ENCODE measurements around the gene SLC35A5. TPM values are rescaled to one million over a fixed set of nuclear protein-coding genes. Genes with fewer than 3 reads are reported as not detected.
"Not testable (repeated sequence)": the region's sequence is repeated elsewhere in the genome, so short reads cannot be mapped to it uniquely, and the experiment has no call there.

The SLC35A5 gene, protein sequence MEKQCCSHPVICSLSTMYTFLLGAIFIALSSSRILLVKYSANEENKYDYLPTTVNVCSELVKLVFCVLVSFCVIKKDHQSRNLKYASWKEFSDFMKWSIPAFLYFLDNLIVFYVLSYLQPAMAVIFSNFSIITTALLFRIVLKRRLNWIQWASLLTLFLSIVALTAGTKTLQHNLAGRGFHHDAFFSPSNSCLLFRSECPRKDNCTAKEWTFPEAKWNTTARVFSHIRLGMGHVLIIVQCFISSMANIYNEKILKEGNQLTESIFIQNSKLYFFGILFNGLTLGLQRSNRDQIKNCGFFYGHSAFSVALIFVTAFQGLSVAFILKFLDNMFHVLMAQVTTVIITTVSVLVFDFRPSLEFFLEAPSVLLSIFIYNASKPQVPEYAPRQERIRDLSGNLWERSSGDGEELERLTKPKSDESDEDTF
- total RNA-seq (2021) (20.4 and 20.8 TPM in 2 replicates), Bru-seq, nascent RNA (percentile 71 among the genes with signal in this experiment), BruChase-seq, experiment 1, labeled RNA remaining after a 2-hour chase (percentile 71 among the genes with signal in this experiment), BruChase-seq, experiment 2, labeled RNA remaining after a 6-hour chase (percentile 78 among the genes with signal in this experiment)
- long read RNA-seq, full-length matches to known transcripts: 31 of 43 reads
- long read RNA-seq, partial matches to known transcripts: 0 of 43 reads
- long read RNA-seq, other reads (novel, unspliced or antisense): 12 of 43 reads

DNA sequence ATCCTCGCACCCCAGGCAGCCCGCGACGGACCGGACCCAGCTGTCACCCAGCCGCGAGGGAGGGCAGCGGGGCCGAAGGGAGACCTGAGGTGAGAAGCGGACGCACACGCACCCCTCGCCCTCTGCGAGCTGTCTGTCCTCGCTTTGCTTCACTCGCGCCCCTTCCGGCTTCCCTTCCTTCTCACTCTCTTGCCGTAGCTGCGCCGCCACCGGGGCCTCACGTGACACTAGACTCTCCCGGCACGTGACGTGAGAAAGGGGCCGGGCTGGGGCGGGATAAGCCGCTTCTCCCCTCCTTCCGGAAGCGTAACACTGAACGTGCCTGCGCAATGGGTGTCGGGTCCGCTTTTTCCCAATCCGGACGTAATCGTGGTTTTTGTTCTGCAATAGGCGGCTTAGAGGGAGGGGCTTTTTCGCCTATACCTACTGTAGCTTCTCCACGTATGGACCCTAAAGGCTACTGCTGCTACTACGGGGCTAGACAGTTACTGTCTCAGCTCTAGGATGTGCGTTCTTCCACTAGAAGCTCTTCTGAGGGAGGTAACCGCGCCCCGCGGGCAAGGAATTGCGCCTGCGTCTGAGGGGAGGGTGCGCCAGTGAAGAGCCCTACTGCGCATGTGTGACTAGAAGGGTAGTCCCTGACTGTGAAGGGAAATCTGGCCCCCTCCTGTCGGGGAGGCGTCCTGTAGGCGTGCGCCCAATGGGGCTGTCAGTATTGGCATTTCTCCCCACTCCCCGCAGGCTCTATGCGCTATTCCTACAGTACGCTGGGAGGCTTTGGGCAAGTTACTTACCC lies at the start of gene SLC35A5, which contains the start of gene ATG3:
Gene SLC35A5 (plus strand): TSS at position 312 of the 796 bp plus-strand sequence. CDS start 1,359 bp downstream, outside the sequence.
Gene ATG3 (minus strand): TSS at position 229 of the 796 bp plus-strand sequence. CDS start 434 bp downstream, outside the sequence.
- CTCF ChIA-PET: no interaction called here
- Histone ChIP-seq H3K4me1 (ENCODE audit: insufficient read depth, low read length, poor library complexity, severe bottlenecking) (peaks cover 11% of the 10 kb centered on the region), H3K27ac (ENCODE audit: low read depth, low read length, poor library complexity, severe bottlenecking) (peak within 1 kb of the TSS; percentile 97), H3K4me3 (ENCODE audit: low read depth, low read length, poor library complexity, severe bottlenecking) (peak within 1 kb of the TSS; percentile 91), H3K27me3 (replicated peaks; ENCODE audit: insufficient read depth, low read depth, low read length, poor library complexity) (no peaks in the 10 kb centered on the region), H3K36me3 (ENCODE audit: insufficient read depth, low read length, poor library complexity, severe bottlenecking) (no peaks in the 10 kb centered on the region), H3K9me3 (ENCODE audit: low read depth, low read length, poor library complexity, severe bottlenecking) (no peaks in the 10 kb centered on the region)
- intact Hi-C loops (cut with micrococcal nuclease; ENCODE audit: unreplicated experiment): no loop called here
- TF ChIP-seq, protein P1, sequence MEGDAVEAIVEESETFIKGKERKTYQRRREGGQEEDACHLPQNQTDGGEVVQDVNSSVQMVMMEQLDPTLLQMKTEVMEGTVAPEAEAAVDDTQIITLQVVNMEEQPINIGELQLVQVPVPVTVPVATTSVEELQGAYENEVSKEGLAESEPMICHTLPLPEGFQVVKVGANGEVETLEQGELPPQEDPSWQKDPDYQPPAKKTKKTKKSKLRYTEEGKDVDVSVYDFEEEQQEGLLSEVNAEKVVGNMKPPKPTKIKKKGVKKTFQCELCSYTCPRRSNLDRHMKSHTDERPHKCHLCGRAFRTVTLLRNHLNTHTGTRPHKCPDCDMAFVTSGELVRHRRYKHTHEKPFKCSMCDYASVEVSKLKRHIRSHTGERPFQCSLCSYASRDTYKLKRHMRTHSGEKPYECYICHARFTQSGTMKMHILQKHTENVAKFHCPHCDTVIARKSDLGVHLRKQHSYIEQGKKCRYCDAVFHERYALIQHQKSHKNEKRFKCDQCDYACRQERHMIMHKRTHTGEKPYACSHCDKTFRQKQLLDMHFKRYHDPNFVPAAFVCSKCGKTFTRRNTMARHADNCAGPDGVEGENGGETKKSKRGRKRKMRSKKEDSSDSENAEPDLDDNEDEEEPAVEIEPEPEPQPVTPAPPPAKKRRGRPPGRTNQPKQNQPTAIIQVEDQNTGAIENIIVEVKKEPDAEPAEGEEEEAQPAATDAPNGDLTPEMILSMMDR (conservative IDR thresholded peaks at IDR 0.05; ENCODE audit: low read depth, low read length): no peak
- no peak for TF ChIP-seq EZH2 (IDR thresholded peaks at IDR 0.05; ENCODE audit: borderline replicate concordance, low read depth, low read length, poor library complexity, severe bottlenecking)
- POLR2A ChIA-PET (ENCODE audit: low non-redundant PET): interaction anchor here (0.7 kb wide), 1 partner anchor 702 kb away, joined by 5 read pairs; no protein-coding TSS in a partner anchor
- TSS peak; percentile 72 for BruUV-seq (replicated peaks)
- peak; percentile 99 for DNase-seq (ENCODE audit: low spot score)

DNA sequence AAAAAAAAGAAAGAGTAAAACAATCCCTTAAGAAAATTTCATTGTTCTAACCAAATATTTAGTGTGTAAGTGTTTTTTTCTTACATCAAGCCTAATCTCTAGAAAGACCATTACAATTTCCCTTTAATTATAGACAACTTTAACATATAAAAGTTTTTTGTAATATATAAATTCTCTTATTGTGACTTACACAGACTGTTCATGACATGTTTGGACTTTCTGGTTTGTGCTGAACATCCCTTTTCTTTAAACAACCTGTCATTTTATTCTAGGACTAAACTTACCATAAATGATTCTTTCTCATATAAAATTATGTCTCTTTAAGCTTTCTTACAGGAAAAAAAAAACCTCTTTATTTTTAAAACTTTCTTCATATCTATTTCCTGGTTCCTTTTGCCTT lies 49.5 kb upstream of the SLC35A5 start:
- DNase-seq (ENCODE audit: low spot score): no peak
- no peaks in the 10 kb centered on the region for H3K36me3 ChIP-seq (ENCODE audit: insufficient read depth, low read length, poor library complexity, severe bottlenecking)
- no peaks in the 10 kb centered on the region for H3K27me3 ChIP-seq (replicated peaks; ENCODE audit: insufficient read depth, low read depth, low read length, poor library complexity)
- no peak overlapping the region for H3K27ac ChIP-seq (ENCODE audit: low read depth, low read length, poor library complexity, severe bottlenecking)
- no peak overlapping the region for H3K4me3 ChIP-seq (ENCODE audit: low read depth, low read length, poor library complexity, severe bottlenecking)
- no peaks in the 10 kb centered on the region for H3K4me1 ChIP-seq (ENCODE audit: insufficient read depth, low read length, poor library complexity, severe bottlenecking)
- TF ChIP-seq EZH2 (IDR thresholded peaks at IDR 0.05; ENCODE audit: borderline replicate concordance, low read depth, low read length, poor library complexity, severe bottlenecking): no peak
- TF ChIP-seq, protein P1 (conservative IDR thresholded peaks at IDR 0.05; ENCODE audit: low read depth, low read length): no peak
- ChIA-PET CTCF (no interaction called here), POLR2A (ENCODE audit: low non-redundant PET) (no interaction called here)
- intact Hi-C loops (cut with micrococcal nuclease; ENCODE audit: unreplicated experiment): no loop called here
- H3K9me3 ChIP-seq (ENCODE audit: low read depth, low read length, poor library complexity, severe bottlenecking): no peaks in the 10 kb centered on the region
- no TSS peak for BruUV-seq (replicated peaks)

DNA sequence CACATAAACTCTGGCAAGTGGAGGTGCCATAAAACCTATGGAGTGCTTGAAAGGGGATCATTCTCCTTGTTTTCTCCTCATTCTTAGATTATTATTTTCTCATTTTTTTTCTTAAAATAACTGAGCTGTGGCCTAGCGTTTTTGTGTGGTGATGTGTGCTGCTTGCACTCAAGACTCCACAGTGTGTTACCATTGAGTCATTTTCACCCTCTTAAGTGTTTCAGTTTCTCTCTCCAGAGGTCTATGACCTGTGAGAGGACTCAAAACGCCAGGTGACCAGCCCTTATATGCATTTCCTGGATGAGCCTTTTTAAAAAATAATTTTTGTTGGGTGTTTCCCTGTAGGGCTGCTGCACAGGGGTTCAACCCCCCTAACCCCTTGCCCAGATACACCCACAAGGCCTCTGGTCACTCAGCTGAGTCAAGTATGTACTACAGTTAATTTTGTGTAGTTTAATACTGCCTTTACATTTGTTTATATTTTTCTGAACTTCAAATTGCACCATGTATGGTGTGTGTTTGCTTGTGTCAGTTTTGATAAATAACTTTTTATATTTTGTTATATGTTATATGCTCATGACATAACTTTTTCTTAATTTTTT lies 47.2 kb upstream of the SLC35A5 start:
- Histone ChIP-seq H3K4me3 (ENCODE audit: low read depth, low read length, poor library complexity, severe bottlenecking) (no peak overlapping the region), H3K36me3 (ENCODE audit: insufficient read depth, low read length, poor library complexity, severe bottlenecking) (no peaks in the 10 kb centered on the region), H3K4me1 (ENCODE audit: insufficient read depth, low read length, poor library complexity, severe bottlenecking) (no peaks in the 10 kb centered on the region), H3K27ac (ENCODE audit: low read depth, low read length, poor library complexity, severe bottlenecking) (no peak overlapping the region), H3K9me3 (ENCODE audit: low read depth, low read length, poor library complexity, severe bottlenecking) (no peaks in the 10 kb centered on the region), H3K27me3 (replicated peaks; ENCODE audit: insufficient read depth, low read depth, low read length, poor library complexity) (no peaks in the 10 kb centered on the region)
- no TSS peak for BruUV-seq (replicated peaks)
- no peak for DNase-seq (ENCODE audit: low spot score)
- intact Hi-C loops (cut with micrococcal nuclease; ENCODE audit: unreplicated experiment): no loop called here
- TF ChIP-seq, protein P1 (conservative IDR thresholded peaks at IDR 0.05; ENCODE audit: low read depth, low read length): no peak
- no peak for TF ChIP-seq EZH2 (IDR thresholded peaks at IDR 0.05; ENCODE audit: borderline replicate concordance, low read depth, low read length, poor library complexity, severe bottlenecking)
- CTCF ChIA-PET: no interaction called here
- POLR2A ChIA-PET (ENCODE audit: low non-redundant PET): no interaction called here

DNA sequence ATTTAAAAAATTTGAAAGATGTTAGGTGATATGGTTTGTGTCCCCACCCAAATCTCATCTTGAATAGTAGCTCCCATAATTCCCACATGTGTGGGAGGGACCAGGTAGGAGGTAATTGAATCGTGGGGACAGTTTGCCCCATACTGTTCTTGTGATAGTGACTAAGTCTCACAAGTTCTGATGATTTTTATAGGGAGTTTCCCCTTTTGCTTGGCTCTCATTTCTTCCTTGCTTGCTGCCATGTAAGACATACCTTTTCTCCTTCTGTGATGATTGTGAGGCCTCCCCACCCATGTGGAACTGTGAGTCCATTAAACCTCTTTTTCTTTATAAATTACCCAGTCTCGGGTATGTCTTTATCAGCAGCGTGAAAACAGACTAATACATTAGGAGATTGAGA lies 42.9 kb upstream of the SLC35A5 start:
- BruUV-seq (replicated peaks); POLR2A ChIA-PET (ENCODE audit: low non-redundant PET); H3K36me3 ChIP-seq (ENCODE audit: insufficient read depth, low read length, poor library complexity, severe bottlenecking); H3K27ac ChIP-seq (ENCODE audit: low read depth, low read length, poor library complexity, severe bottlenecking); H3K4me3 ChIP-seq (ENCODE audit: low read depth, low read length, poor library complexity, severe bottlenecking); DNase-seq (ENCODE audit: low spot score); H3K4me1 ChIP-seq (ENCODE audit: insufficient read depth, low read length, poor library complexity, severe bottlenecking); H3K27me3 ChIP-seq (replicated peaks; ENCODE audit: insufficient read depth, low read depth, low read length, poor library complexity); H3K9me3 ChIP-seq (ENCODE audit: low read depth, low read length, poor library complexity, severe bottlenecking): not testable (repeated sequence)
- CTCF ChIA-PET: interaction anchor here (0.7 kb wide), 1 partner anchor 29 kb away, joined by 3 read pairs; no protein-coding TSS in a partner anchor
- intact Hi-C loops (cut with micrococcal nuclease; ENCODE audit: unreplicated experiment): loop anchor here (1.0 to 2.0 kb wide), 4 partner anchors 192 to 406 kb away; no protein-coding TSS in a partner anchor
